GM12801 (cell line): ENCODE measurements around the gene KLHL3.

Experiments used
- CTCF ChIP-seq: IDR thresholded peaks from one replicate; pipeline ENCODE4 v1.5.1; 2011; ENCODE audit warnings: control low read depth; ENCODE audit not compliant: insufficient read length; ENCODE audit errors: extremely low read depth

KLHL3 gene

GRCh38 chr5:137693307-137693950 is 42.5 kb downstream of the KLHL3 start:
- no peak for TF ChIP-seq CTCF

DNA sequence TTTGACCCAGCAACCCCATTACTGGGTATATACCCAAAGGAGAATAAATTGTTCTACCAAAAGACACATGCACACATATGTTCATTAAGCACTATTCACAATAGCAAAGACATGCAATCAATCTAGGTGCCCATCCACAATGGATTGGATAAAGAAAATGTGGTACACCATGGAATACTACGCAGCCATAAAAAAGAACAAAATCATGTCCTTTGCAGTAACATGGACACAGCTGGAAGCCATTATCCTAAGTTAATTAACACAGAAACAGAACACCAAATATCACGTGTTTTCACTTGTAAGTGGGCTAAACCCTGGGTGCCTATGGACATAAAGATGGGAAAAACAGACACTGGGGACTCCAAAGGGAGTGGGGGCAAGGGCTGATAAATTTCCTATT is 46.6 kb downstream of the KLHL3 start:
- TF ChIP-seq CTCF = no peak

DNA sequence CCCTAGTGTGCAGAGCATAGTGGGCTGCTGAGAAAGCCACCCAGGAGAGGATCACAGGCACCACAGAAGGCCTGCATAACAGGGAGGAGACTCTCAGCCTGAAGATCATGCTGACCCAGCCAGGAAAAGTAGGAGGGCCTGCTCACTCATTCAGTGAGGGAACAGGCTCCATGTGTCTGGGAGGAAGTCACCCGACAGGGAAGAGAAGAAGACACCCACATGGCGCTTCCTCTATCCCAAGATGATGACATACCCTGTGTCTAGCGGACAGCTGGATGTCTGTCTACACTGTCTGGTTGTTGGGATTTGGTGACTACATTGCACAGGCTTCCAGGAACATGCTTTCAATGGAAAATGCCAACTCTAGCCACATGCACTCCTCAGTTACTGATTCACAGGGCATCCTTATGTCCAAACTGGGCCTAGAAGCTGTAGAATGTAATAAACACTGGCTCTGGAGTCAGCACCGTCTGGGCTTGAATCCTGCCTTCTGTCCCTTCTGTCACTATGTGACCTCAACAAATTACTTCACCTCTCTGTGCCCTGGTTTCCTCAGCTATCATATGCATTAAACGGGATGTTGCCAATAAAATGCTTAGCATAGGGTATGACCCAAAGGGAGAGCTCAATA is 47.6 kb downstream of the KLHL3 start:
- TF ChIP-seq CTCF = no peak

DNA sequence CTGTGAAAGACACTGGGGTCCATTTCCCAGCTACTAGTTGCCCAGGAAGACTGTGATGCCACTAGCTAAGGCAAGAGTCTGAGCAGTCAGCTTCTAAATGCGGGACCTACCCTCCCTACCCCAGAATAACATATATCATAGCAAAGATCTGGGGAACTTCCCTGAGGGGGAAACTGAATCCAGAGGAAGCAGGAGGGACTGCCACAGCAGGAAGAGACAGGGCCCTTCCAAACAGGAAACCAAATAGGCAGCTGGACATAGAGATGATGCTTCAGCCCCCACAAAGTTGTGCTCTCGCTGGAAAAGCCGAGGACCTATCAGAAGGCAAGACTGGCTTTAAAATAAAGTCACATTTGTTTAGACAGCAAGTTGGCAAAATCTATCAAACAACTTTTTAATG is 51.1 kb downstream of the KLHL3 start:
- TF ChIP-seq CTCF = no peak

DNA sequence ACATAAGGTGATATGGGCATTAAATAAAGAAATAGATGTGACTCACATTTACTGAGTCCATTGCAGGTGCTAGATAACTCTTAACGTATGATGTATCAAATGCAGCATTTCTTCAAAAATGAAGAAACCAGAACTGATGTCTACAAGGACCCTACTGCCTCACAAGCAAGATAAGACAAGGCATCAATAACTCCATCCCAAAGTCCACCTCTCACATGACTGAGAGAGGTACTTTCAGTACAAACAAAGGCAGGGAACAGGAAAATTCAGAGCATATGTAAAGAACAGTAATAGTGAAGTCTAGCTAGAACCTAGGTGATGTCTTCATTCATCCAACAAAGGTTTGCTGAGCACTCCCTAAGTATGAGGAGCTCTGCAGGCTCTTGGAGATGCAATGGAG is 54.7 kb downstream of the KLHL3 start:
- TF ChIP-seq CTCF = no peak

DNA sequence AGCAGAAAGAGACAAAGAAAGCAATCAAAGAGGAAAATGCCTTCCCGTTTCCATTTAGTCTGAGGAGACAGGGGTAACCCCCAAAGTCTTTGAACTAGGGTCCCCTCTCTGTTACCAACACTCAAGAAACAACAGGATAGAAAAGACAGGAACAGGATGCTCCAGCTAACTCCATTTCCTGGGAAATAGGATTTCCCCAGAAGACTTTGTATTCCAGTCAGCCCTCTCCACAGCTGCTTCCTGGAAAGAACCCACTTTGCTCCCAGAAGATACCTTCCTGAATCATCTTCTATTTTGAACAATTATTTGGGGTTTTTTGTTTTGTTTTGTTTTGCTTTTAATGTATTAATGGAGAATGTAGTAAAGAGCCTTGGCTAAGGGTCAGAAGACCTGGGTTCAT is 56.0 kb downstream of the KLHL3 start:
- no peak for TF ChIP-seq CTCF

GRCh38 chr5:137679195-137679594 is 56.7 kb downstream of the KLHL3 start:
- no peak for TF ChIP-seq CTCF
